Activated T-cell treated with anti-CD3 and anti-CD28 coated beads for 48 hours (primary cell): ENCODE data around the gene TRMT61B.
A peak's percentile ranks its signal among the peaks of the same experiment; 100 is the strongest.

ENCODE experiments used
- DNase-seq: peaks from one replicate; pipeline ENCODE4 v3.0.0-alpha.2; 2020; ENCODE audit warnings: low read depth

TRMT61B gene

DNA sequence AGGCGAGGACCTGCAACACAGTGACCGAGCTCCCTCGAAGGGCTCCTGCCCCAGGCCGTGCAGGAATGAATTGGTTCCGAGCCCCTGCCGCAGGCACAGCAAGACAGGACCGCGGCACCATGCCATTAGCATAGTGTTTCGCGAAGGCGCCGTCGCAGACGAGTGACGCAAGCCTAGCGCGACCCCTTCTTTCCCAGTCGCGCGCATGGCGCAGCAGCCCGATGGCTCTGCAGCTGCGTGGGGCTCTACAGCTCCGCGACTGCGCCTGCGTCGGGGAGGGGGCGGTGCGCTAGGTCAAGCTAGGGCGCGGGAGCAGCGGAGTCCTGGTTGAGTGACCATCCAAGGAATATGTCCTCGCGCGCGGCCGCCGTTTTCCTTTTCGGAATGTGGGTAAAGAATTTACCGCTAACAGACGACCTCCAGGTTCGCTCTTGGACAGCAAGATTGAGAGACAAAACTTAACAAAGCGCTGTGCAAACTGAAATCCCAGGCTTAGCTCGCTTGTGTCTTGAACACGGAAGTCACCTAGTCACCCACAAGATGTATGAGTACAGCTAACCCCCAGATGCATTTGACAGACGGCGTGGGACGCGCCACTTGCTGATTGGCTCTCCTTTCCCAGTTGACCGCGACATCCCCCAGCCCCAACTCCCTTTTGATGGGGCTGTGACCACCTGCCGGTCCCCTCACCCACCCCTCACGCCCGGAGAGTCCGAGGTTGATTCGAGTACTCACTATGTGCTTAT lies at the start of gene TRMT61B:
Gene TRMT61B (minus strand): TSS at position 164 of the 746 bp plus-strand sequence. CDS start 32 bp downstream, at position 132.
- peak; percentile 98 for DNase-seq

DNA sequence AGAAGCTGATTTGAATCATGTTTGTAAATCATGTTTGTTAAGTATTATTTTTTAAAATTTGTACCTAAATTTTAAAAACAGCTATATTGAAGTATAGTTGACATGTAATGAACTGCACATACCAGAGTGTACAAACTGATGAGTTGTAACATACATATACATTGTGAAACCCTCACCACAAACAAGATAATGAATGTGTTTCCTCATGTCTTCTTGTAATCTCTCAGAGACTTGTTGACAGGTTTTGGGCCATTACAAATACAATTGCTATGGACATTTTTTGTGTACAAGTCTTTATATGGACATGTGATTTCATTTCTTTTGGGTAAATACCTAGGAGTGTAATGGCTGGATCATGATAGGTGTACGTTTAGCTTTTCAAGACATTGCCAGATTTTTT lies 45.8 kb upstream of the TRMT61B start:
- no peak for DNase-seq

DNA sequence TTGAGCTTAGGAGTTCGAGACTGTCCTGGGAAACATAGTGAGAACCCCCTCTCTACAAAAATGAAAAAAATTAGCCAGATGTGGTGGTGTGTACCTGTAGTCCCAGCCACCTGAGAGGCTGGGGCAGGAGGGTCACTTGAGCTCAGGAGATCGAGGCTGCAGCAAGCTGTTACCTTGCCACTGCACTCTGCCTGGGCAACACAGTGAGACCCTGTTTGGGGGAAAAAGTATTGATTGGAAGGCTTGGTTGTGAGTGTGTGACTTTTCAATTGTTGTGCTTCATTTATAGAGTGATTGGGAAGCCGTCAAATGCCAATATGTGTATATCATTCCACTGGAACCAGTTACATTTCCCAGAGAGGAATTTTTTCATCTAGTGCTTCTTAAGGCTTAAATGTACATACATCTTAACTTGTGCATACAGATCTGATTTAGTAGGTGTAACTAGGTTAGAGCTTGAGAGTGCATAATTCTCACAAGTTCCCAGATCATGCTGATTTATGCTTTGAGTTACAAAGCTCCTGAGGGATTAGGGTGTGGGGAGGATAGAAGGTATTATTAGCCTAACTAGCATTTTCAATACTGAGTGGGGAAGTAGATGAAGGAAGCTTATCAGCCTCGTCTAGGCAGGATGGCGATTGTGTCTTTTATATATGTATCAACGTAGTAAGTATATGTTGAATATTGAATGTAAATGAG lies 39.7 kb upstream of the TRMT61B start:
- DNase-seq = no peak

DNA sequence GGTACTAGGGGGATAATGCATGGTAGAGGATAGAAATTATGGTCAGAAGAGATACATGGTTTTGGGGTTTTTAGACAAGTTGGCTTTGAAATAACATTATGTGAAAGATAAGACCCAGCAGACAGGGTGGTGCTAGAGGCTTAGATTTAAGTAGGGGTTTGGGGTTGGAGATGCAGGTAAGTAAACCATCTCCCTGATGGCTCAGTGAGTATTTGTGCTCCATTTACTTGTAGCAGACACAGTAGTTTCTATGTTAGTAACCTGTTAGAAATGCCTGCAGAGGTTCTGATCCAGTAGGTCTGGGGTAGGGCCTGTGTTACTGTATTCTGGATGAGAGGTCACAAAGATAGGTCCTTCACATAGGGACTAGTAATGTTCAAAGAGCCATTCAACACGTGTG lies 38.1 kb upstream of the TRMT61B start:
- DNase-seq = no peak

DNA sequence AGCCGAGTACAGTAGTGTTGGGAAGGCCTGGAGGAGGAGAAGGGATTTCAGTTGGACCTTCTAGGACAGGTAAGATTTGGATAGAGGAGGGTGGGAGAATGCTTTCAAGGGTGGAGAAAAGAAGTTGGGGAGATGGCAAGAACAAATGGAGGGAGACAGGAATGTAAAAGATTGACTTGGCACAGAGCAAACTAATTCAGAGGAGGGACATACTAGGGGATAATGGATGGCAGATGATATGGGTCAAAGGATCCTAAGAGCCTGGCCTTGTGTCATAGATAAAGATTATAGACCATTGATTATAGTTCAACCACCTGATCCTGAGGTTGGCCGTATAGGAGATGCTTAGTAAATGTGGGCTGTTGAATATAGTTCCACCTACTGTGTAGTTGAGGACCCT lies 36.7 kb upstream of the TRMT61B start:
- DNase-seq = no peak

DNA sequence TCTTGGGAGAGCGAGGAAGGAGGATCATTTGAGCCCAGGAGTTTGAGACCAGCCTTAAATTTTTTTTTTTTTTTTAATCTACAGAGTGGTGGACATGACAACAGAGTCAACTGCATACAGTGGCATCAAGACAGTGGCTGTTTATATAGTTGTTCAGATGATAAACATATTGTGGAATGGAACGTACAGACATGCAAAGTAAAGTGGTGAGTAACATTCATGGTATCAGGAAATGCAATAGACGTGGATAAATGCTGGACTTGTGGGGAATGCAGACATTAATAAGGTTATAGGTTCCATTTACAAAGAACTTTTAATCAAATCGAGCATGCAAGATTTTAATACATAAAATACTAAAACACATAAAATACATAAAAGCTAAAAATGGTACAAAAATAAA lies 36.3 kb upstream of the TRMT61B start:
- DNase-seq = no peak

DNA sequence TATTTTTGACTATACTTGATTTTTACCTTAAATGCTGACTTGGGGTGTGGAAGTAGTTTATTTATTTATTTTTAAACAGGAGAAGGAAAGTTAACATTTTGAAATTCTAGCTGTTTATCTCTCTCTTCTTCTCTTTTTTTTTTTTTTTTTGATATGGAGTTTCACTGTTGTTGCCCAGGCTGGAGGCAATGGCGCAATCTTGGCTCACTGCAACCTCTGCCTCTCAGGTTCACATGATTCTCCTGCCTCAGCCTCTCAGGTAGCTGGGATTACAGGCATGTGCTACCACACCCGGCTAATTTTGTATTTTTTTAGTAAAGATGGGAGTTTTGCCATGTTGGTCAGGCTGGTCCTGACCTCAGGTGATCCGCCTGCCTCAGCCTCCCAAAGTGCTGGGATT lies 35.4 kb upstream of the TRMT61B start:
- no peak for DNase-seq

DNA sequence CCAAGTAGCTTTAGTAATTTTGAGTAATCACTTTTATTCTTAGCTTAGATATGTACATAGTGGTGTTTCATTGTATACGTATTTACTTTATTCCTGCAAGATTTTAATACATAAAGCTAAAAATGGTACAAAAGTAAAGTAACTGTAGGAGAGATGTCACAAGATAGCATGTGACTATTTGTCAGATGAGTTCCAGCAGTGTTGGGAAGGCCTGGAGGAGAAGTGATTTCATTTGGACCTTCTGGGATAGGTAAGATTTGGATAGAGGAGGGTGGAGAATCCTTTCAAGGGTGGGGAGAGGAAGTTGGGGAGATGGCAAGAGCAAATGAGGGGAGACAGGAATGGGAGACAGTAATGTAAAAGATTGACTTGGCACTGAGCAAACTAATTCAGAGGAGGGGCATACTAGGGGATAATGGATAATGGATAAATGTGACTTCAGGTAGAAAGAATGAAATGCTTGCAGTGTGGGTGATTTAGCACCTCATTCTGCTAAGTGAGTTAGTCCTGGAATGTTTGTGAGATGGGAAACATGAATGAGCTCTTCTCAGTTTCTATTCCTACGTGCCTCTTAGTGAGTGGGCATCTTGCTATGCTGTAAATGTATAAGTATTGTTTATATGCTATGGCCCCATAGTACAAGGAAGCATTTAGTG lies 34.8 kb upstream of the TRMT61B start:
- DNase-seq = no peak

DNA sequence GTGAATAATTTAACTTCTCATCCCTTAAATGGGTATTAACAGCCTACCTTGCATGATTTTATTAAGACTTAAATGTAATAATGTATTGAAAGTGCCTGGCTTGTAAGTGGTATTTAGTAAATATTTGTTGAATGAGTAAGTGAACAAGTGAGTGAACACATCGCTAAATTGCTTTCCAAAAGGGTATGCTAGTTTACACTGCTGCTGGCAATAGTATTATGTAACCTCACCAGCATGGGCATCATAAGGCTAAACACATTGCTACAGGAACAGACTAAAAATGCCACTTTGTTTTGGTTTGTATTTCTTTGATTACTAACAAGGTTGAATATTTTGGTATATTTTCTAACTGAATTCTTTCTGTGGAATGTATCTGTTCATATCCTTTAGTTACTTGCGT lies 34.2 kb upstream of the TRMT61B start:
- no peak for DNase-seq

DNA sequence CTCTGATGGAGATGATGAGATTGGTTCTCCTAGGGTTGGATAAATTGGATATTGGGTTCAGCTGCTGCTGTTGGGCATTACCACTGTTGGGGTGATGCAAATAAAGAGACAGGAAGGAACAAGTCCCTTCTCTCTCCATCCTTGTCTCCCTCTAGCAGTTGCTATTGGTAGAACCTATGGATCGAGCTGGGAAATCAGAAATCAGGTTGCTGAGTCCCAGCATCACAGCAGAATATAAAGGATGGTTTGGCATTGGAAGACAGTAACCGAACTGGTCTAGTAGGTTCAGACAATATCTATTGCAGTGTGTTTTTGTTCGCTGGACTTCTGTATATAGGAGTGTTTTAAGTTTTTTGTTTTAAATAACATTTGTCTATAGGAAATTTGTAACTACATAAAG lies 32.5 kb upstream of the TRMT61B start:
- DNase-seq = no peak

DNA sequence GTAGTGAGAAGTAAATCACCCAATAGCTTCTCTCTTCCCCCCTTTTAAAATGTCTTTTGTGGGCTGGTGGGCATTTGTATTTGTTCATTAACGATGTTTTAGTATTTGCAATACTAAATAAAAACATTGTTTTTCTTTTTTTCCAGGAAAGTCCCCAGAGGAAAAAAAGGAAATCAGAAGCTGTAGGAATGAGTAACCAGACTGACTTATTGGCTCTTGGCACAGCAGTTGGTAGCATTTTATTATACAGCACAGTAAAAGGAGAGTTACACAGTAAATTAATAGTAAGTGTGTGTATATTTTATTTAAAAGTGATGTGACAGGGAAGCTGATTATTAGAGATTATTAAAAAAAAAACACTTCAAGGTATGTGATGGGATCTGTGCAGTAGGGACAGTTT lies 31.7 kb upstream of the TRMT61B start:
- DNase-seq = no peak

DNA sequence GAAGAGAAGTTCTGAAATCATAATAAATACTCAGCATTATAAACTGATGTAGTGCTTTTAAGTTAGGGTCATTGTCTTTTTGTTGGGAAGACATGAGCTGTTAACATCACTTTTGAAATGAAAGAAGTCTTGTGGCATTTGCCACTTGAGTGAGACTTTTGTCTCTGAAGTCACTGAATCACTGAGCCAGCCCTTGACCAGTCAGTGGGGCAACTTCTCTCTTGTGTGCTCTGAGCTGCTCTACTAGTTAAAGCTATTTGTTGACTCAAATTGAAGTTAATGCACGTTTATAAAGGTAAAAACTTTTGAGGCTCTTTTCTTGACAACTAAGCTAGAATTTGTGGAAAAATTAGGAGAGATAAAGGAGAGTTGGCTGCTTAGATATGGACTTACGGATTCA lies 31.1 kb upstream of the TRMT61B start:
- DNase-seq = no peak

DNA sequence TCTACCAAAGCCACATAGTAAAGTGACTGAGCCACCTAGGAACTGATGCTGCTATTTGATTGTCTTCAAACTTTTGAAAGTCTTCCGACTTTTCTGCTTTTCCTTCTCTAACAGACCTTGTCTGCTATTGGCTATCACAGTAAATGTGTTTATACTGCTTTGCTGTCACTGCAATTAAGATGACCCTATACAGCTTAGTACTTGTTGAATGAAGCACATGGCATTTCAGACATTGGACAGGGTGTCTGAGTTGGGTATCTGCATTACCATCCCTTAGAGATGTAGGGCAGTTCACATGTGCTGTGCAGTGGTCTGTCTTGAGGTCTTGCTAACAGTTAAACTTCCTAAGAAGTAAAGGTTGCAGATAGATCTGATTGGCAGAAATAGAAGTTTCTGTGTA lies 27.9 kb upstream of the TRMT61B start:
- no peak for DNase-seq

DNA sequence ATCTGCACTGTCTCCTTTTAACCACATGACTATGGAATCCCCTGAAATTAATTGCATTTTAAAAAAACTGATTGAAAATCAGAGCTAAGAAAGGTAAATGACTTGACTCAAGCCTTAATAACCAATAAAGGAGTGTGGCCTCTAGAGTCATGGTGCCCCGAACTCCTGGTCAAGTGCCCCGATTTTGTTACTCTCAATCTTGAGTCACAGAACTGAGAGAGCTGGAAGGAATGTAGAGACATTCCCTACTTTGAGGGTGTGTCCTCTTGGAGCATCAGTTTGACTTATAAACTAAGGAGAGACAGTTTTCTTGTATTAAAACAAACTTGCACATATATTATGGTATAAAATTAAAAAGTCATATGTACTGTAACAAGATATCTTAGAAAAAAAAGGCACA lies 26.8 kb upstream of the TRMT61B start:
- no peak for DNase-seq

DNA sequence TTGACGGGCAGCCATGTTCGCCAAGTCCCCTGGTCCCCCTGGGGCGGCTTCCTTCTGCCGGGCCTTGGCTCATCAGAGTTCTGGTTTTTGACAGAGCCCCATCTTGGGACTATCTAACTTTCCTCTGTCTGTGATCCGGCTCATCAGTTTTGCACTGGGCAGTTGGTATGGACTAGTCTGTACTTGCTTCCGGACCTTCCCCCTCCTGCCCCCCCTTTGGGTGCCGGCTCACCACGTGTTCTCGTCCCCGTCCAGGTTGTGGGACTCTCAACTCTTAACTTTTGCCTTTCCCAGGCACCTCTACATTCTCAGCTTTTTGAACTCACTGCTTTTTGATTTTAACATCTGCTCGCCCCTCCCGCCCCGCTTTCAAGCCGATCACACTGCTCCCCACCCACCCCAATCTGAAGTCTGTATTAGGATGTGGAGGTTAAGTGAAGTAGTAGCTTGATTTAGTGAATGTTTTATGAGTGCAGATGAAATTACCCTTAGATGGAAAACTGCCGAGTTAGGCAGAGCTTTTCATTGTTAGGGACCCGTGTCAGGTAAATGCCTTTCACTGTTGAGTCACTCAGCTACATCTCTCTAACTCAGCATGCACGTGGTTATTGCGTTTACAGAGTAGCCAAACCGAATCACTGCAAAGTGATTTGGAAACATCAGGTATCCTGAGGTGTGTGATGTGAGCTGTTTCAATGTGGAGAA lies 25.2 kb upstream of the TRMT61B start:
- DNase-seq = peak; percentile 27

DNA sequence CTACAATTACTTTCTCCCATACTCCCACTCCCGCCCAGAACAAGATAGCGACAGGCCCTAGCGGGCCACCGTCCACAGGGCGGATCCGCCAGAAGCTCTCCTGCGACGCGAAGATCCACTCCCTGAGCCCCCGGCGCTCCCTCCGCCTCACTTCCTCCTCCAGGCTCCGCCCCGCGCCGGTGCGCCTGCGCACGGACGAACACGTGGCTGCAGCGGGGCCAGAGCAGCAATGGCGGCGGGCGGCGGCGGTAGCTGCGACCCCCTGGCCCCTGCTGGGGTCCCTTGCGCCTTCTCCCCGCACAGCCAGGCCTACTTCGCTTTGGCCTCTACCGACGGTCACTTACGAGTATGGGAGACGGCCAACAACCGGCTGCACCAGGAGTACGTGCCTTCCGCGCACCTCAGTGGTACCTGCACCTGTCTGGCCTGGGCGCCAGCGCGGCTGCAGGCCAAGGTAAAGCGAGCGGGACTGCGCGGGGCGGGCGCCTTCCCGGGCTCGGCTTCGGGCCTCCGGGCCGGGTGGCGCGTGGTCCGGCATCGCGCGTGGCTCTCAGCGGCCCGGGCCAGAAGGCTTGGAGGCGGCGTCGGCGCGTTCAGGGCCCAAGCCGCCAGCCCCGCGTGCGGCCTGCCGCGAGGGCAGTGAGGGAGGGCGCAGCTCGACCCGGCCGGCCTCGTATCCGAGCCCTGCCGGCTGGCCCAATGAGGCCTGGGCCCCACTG lies 24.5 kb upstream of the TRMT61B start, which contains the start of gene WDR43:
Gene WDR43 (plus strand): TSS at position 198 of the 719 bp plus-strand sequence. CDS start 32 bp downstream, at position 230.
- peak; percentile 99 for DNase-seq

DNA sequence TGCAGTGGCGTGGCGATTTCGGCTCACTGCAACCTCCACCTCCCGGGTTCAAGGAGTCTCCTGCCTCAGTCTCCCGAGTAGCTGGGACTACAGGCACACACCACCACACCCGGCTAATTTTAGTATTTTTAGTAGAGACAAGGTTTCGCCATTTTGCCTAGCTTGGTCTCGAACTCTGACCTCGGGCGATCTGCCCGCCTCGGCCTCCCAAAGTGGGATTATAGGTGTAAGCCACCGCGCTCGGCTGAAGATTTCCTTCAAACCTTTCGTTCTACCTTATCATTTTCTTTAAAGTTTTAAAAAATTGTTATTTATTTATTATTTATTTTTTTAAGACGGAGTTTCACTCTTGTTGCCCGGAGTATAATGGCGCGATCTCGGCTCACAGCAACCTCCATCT lies 23.4 kb upstream of the TRMT61B start:
- DNase-seq = no peak

DNA sequence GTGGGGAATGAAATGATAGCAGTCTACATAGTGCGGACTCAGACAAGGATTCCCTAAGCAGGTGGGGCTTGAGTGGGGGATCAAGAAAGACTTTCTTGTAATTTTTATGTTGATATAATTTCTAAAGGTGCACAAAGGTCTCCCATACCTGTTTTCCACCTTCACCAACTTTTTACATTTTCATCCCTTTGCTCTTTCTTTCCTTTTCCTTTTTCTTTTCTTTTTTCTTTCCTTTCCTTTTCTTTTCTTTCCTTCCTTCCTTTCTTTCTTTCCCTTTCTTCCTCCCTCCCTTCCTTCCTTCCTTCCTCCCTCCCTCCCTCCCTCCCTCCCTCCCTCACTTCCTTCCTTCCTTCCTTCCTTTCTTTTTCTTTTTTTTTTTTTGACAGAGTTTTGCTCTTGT lies 10.1 kb upstream of the TRMT61B start:
- no peak for DNase-seq

DNA sequence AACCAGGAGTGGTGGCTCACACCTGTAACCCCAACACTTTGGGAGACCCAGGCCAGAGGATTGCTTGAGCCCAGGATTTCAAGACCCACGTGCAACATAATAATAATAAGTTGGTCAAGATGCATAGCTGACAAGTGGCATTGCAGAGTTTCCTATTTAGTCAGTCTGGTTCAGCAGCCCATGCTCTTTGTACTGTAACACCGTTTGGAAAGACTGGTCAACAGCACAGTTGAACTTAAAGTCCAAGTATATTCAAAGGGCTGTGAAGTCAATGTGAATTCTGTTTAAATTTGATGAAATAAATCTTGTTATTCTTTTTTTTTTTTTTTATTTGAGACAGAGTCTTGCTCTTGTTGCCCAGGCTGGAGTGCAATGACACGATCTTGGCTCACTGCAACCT lies 1.5 kb upstream of the TRMT61B start:
- DNase-seq = no peak

DNA sequence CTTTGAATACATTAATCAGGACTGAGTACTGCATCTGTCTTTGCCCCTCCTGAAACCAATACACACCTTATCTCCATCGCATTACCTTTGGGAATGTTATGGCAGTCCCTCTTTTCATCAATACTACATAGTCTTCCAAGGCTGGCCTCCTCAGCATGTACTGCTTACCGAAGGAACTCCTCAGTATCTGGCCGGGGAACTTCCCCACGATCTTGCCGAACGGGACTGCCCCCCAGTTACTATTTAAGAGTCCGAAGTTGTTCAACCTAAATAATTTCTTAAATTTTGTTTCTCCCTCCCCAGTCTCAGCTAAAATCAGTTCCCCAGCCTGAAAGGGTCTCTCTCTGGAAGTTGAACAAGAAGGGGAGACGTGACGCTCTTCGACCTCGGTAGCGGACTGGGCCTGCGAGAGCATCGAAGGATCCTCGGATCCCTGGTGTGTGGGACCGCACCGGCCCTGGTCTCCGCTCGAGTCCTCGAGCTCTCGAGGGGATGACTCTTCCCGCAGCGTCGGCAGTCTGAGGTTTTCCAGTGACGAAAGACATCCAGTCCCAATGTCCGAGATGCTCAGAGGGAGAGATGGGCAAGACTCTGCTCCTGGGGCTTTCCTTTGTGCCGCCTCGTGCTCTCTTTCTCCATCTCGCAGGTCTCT lies 489 bp downstream of the TRMT61B start:
- DNase-seq = peak; percentile 22

DNA sequence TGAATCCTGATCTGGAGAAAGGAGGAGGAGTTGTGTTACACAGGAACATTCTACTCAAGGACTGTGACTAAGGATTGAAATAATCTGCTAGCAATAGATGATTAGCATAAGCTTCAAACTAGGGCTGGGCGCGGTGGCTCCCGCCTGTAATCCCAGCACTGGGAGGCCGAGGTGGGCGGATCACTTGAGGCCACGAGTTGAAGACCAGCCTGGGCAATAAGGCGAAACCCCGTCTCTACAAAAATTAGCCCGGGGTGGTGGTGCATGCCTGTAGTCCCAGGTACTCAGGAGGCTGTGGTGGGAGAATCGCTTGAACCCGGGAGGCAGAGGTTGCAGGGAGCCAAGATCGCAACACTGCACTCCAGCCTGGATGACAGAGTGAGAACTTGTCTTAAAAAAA lies 1.5 kb downstream of the TRMT61B start:
- DNase-seq = no peak
